AG10803 (cell line): Measurements from ENCODE around the gene CELF5.

Source experiments
- DNase-seq: peaks from one replicate; pipeline ENCODE4 v3.0.0; 2010; ENCODE audit warnings: low read depth
- H3K4me3 ChIP-seq: 2 replicates; pipeline ENCODE4 v1.5.1; 2011; ENCODE audit warnings: mild to moderate bottlenecking, low read length, control low read depth
- TF ChIP-seq, protein P1 (sequence below): conservative IDR thresholded peaks from 2 replicates; pipeline ENCODE4 v1.5.1; 2011; ENCODE audit warnings: mild to moderate bottlenecking, low read length, control low read depth, inconsistent platforms

CELF5 gene

DNA sequence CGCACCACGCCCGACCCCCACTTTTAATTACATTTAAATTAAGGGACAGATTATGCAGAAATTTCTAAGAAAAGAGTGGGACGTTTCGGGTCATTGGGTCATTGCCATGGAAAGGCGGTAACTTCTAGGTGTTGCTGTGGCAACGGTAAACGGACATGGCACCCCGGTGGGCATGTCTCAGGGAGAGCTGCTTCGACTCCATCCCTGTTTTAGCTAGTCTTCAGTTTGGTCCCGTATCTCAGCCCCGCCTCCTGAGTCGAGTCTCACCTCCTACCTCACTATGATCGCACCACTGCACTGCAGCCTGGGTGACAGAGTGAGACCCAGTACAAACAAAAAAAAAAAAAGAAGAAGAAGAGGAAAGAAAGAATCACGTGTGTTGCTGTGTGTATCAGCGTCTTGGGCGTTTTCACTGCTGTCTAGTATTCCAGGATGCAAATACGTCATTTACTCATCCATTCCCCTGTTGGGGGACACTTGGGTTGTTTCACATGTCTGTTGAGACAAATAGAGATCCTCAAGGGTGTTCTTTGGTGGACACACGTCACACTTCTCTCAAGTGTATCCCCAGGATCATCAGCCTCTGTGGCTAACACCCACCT, 41.7 kb downstream of the CELF5 start:
- no peak for DNase-seq
- H3K4me3 ChIP-seq = no peak overlapping the region
- TF ChIP-seq, protein P1, sequence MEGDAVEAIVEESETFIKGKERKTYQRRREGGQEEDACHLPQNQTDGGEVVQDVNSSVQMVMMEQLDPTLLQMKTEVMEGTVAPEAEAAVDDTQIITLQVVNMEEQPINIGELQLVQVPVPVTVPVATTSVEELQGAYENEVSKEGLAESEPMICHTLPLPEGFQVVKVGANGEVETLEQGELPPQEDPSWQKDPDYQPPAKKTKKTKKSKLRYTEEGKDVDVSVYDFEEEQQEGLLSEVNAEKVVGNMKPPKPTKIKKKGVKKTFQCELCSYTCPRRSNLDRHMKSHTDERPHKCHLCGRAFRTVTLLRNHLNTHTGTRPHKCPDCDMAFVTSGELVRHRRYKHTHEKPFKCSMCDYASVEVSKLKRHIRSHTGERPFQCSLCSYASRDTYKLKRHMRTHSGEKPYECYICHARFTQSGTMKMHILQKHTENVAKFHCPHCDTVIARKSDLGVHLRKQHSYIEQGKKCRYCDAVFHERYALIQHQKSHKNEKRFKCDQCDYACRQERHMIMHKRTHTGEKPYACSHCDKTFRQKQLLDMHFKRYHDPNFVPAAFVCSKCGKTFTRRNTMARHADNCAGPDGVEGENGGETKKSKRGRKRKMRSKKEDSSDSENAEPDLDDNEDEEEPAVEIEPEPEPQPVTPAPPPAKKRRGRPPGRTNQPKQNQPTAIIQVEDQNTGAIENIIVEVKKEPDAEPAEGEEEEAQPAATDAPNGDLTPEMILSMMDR = no peak

DNA sequence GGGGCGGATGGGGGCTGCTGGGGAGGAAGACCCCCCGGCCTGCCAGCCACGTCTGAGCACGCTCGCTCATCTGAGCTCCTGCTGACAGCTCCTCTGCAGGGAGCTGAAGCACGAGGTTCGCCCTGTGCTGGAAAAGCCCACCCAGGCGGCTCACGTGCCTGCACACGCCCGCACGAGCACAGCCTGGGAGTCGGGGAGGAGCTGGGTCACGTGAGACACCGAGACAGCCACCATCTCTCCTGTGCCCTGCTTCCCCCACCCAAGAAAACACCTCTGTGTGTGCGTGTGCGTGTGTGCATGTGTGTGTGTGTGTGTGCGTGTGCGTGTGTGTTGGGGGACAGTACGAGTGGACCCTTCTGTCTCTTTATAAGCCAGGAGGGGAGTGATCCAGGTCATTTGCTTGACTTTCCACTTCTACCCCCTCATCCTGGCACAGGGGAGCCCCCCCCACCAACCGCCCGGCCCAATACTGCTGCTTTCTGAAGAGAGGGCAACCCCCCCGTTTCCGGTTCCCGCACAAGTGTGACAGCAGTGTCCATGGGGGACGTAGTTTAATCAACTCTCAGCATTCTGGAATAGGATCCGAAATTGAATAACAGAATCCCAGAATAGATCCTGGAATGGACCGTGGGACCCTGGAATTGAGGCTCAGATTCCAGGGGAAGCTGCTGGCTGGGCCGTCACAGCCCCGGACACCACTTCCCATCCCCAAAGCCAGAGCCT, 42.5 kb downstream of the CELF5 start:
- H3K4me3 ChIP-seq = no peak overlapping the region
- TF ChIP-seq, protein P1 = no peak
- no peak for DNase-seq

DNA sequence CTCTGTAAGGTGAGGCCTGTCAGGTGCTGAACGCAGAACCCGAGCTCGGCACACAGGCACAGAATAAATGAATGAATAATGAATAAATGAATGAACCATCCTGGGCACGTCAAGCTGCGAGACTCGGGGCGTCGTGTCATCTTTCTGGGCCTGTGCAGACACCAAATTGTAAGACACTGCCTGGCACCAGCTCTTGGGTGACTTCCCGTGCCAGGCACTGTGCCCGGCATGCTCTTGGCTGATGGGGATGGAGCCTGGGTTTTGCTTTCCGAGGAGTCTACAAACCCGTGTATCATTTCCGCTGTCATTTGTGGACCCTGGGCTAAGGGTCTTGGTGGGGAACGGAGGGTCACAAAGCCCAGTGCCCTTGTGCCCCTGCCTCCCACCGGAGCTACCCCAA, 43.9 kb downstream of the CELF5 start:
- no peak overlapping the region for H3K4me3 ChIP-seq
- TF ChIP-seq, protein P1 = no peak
- DNase-seq = no peak

DNA sequence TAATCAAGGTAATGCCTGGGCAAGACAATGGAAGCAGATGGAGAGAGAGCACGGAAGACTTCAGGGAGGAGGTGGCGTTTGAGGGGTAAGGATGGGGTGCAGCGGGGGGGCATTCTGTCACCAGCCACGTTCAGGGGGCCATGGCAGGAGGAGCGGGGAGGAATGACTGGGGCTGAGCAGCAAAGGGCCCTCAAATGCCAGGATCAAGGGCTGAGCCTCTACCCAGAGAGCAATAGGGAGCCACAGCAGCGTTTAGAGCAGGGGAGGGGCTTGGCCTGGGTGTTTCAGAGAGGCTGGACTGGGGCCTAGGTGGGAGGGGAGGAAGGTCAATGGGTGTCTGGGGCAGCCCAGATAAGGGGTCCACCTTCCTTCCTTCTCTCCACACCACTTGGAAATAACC, 44.3 kb downstream of the CELF5 start:
- no peak overlapping the region for H3K4me3 ChIP-seq
- TF ChIP-seq, protein P1 = no peak
- DNase-seq = no peak

DNA sequence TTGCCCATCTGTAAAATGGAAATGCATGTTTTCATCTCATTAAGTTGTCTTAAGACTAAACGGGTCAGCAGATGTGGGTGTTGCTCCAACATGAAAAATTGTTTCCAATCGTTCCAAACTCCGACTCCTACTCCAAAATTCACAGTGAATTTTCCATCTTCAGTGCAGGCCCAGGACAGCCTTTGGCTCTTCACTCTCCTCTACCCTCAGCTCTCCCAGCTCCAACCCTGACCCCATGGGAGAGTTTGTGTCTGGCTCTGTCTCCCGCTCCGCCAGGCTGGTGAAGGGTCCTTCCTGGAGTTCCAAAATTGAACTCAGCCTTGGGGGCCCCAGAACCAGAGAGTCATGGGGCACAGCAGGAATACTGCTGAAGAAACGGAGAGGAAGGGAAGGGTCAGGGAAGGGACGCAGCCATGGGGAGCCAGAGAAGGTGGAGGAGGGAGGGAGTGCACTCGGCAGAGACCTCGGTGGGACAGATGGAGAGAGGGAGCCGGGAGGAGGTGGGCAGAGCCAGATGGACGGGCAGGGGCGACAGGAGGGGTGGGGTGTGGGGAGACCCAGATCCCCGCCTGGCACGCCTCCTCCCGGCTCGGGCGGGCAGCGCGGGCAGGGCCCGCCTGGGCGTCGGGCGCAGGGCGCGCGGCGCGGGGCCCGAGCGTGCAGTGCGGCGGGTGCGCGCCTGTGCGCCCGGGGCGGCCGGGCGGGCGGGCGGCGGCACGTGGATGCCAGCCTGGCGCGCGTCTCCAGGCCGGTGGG, 45.6 kb downstream of the CELF5 start:
- TF ChIP-seq, protein P1 = no peak
- no peak overlapping the region for H3K4me3 ChIP-seq
- no peak for DNase-seq

DNA sequence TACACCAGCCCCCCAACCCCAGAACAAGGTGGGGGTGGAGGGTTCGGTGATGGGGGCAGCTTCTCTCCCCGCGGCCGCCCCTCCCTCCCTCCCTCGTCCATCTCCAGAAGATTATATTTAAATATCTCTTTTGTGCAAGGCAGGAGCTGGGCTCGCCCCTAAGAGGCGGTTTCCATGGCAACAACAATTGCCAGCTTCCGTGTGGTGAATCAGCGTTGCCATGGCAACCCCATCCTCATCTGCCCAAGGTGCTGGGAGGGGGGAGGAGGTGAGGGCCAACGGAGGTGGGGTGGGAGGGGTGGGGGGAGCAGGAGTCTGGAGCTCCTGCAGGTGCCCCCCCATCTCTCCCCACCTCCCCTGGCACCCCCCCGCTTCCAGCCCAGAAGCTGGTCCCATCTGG, 46.4 kb downstream of the CELF5 start:
- peak; percentile 22 for DNase-seq
- TF ChIP-seq, protein P1 = no peak

DNA sequence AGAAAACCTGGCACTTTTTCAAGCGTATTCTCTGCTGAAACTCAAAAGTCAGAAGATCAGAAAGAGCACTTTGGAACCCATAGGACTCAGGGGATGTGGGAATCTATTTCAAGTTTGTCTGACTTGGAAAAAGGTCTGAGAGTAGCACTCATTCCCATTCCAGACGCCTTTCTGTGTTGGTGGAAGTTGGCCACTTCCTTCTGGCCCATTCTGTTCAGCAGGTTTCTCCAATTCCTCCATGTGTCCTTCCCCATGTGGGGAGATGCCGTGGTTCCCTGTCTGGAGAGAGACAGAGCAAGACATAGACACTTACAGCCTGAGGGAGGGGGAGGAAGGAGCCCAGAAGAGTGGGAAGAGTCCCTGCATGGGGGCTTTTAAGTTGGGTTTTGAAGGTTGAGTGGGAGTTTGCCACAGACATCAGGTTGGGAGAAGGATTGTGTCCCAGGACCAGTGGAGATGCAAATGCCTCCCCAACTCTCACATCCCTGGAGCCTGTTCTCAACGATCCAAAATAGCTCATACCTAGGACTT, 48.0 kb downstream of the CELF5 start:
- no peak overlapping the region for H3K4me3 ChIP-seq
- TF ChIP-seq, protein P1 = no peak
- DNase-seq = no peak

More for the DNA sequence above, 46.4 kb downstream of the CELF5 start:
- no peak overlapping the region for H3K4me3 ChIP-seq
